ENCODE data around the gene SPINK2.

SPINK2 gene

DNA sequence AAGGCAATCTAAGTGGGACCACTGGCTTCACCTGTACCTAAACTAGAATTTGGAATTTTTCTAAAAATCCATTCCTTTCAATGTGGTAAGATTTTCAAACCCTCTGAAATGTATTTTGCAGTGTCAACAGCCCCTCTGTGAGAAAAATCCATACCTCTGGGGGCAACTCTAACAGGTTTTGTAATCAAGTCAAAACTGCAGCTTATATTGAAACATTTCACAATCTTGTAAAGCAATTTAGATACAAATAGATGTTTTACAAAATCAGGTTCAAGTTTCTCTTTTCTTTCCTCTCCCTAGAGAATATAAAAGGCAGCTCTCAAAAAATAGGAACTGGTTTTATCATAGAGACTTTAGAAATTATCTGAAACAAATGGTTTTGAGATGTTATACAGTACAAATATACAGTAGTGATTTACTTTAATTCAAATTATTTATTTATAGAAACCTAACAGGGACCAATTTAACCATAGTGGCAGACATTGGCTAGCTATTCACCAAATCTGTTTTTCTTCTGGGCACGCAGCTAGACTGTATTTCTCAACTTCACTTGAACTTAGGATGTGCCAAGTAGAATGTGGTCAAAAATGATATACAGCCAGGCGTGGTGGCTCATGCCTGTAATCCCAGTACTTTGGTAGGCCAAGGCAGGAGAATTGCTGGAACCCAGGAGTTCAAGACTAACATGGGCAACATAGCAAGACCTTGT, 36.3 kb upstream of the SPINK2 start:
- DNase-seq (ENCODE audit: low read depth) = no peak
- TF ChIP-seq, protein P1, sequence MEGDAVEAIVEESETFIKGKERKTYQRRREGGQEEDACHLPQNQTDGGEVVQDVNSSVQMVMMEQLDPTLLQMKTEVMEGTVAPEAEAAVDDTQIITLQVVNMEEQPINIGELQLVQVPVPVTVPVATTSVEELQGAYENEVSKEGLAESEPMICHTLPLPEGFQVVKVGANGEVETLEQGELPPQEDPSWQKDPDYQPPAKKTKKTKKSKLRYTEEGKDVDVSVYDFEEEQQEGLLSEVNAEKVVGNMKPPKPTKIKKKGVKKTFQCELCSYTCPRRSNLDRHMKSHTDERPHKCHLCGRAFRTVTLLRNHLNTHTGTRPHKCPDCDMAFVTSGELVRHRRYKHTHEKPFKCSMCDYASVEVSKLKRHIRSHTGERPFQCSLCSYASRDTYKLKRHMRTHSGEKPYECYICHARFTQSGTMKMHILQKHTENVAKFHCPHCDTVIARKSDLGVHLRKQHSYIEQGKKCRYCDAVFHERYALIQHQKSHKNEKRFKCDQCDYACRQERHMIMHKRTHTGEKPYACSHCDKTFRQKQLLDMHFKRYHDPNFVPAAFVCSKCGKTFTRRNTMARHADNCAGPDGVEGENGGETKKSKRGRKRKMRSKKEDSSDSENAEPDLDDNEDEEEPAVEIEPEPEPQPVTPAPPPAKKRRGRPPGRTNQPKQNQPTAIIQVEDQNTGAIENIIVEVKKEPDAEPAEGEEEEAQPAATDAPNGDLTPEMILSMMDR (IDR thresholded peaks at IDR 0.05; ENCODE audit: control insufficient read depth, extremely low read depth, insufficient read depth) = no peak
- H3K4me3 ChIP-seq (ENCODE audit: low read depth, low read length) = no peak overlapping the region

DNA sequence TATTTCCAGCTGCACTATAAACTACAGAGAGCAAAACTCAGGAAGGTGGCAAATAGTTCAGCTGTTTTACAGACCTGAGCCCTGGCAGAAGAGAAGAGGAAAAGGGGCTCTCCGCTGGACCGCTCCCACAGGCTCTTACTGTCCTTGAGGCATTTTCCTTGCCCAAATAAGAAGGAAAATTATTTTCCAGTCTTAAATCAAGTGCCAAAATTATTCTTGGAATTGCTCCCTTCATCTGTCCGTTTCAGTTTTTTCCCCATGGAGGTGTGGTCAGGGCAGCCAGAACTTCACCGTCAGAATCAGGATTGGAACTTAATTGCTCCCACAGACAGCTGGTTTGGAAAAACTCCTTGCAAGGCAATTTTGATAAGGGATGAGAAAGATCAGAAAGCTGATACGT, 35.2 kb upstream of the SPINK2 start:
- TF ChIP-seq, protein P1 (IDR thresholded peaks at IDR 0.05; ENCODE audit: control insufficient read depth, extremely low read depth, insufficient read depth) = no peak
- no peak for DNase-seq (ENCODE audit: low read depth)
- no peak overlapping the region for H3K4me3 ChIP-seq (ENCODE audit: low read depth, low read length)

DNA sequence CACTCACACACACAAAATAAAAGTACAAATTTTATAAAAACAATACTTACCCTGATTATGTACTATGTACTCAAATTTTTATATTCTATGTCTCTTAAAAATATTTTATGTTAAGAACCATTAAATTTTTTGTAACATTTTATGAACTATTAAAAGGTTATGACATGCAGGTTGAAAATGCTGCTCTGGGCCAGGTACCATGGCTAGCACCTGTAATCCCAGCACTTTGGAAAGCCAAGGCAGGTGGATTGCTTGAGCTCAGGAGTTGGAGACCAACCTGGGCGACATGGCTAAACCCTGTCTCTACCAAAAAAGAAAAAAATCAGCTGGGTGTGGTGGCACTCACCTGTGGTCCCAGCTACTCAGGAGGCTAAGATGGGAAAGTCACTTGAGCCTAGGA, 29.4 kb upstream of the SPINK2 start:
- DNase-seq (ENCODE audit: low read depth) = no peak
- TF ChIP-seq, protein P1 (IDR thresholded peaks at IDR 0.05; ENCODE audit: control insufficient read depth, extremely low read depth, insufficient read depth) = no peak
- H3K4me3 ChIP-seq (ENCODE audit: low read depth, low read length) = no peak overlapping the region

DNA sequence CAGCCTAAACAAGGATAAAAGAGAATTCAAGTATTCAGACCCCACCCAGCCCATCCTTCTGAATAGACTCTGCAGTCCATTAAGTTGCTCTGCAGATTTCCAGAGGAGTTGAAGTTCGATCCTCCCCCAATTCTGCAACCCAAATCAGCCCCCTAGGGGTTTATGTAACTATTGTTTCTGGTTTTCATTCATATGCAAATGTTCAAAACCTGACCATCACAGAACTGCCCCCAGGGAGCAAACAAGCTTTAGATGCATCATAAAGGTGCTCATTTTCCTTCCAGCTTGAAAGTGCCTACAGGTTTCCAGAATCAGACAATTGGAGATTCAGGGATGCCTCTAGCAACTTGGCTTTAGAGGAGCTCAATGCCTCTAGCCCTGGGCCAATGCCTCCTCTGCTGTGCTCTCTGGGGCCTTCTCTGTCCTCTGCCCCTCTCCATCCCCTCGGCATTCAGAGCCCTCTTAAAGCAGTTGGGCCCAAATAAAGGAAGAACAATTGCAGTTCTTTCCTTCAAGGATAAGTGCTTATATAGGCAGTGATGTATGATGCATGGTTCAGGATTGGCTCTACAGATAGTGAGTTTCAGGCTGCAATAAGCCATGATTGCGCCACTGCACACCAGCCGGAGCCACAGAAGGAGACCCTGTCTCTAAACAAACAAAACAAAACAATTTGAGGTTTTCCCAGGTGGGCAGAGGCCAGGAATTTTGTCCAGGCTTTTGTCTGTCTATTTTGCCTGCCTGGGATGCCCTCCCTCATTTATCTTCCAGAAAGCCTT, 23.5 kb upstream of the SPINK2 start:
- no peak overlapping the region for H3K4me3 ChIP-seq (ENCODE audit: low read depth, low read length)
- TF ChIP-seq, protein P1 (IDR thresholded peaks at IDR 0.05; ENCODE audit: control insufficient read depth, extremely low read depth, insufficient read depth) = no peak
- no peak for DNase-seq (ENCODE audit: low read depth)

DNA sequence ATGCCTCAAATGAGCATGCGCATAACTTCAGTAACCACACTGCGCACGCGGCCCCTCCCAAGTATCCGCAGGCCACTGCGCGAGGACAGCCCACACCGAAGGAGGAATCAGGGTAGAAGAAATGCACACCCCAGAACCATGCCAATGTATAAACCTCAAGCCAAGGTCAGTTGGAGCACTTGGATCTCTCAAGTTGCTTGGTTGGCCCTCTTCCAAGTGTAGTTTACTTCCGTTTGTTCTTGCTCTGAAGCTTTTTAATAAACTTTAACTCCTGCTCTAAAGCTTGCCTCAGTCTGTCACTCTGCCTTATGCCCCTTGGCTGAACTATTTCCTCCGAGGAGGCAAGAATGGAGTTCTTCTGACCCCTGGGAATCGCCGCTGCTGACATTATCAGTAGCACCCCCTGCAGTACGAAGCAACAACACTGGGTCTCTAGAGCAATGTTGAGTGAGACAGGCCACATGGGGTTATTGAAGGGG, 22.0 kb upstream of the SPINK2 start:
- TF ChIP-seq, protein P1 (IDR thresholded peaks at IDR 0.05; ENCODE audit: control insufficient read depth, extremely low read depth, insufficient read depth) = no peak

DNA sequence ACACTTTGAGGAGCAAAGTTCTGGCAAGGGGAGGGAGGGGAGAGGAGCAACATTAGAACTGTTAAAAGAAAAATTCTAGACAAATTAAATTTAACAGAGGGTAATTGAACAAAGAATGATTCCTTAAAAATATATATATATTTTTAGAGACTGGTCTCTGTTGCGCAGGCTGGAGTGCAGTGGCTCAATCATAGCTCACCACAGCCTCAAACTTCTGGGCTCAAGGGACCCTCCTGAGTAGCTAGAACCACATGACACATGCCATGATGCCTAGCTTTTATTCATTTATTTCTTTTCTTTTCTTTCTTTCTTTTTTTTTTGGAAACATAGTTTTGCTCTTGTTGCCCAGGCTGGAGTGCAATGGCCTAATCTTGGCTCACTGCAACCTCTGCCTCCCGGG, 19.1 kb upstream of the SPINK2 start:
- no peak for DNase-seq (ENCODE audit: low read depth)
- H3K4me3 ChIP-seq (ENCODE audit: low read depth, low read length) = no peak overlapping the region
- TF ChIP-seq, protein P1 (IDR thresholded peaks at IDR 0.05; ENCODE audit: control insufficient read depth, extremely low read depth, insufficient read depth) = no peak

More for the DNA sequence above, 22.0 kb upstream of the SPINK2 start:
- DNase-seq (ENCODE audit: low read depth) = peak; percentile 33
- no peak overlapping the region for H3K4me3 ChIP-seq (ENCODE audit: low read depth, low read length)
